K562 (cell line): ENCODE measurements around the gene STYX. TPM values are rescaled to one million over a fixed set of nuclear protein-coding genes. Genes with fewer than 3 reads are reported as not detected.

Experiments used
- CHD7 ChIP-seq: fragments of 200-600 bp; sonication (generic); IDR thresholded peaks from one replicate; pipeline ENCODE4 v1.6.1; 2012; ENCODE audit warnings: mild to moderate bottlenecking, low read depth, low read length, inconsistent platforms
- ZNF586 ChIP-seq: fragments of 450-650 bp; formaldehyde crosslinking; conservative IDR thresholded peaks from 2 replicates; pipeline ENCODE4 v1.4.0; 2020; ENCODE audit warnings: mild to moderate bottlenecking, moderate library complexity
- polyA plus RNA-seq, 8 experiments: library from polyadenylated mRNA; depleted of rRNA in 4 of 8; stranded (reverse) in 5 of 8; unstranded in 3 of 8; fragments of >200 nt; fragmentation: Nextera tagmentation in 2 of 8; fragmentation: Illumina TruSeq in 1 of 8; extraction: Ambion mirVana in 2 of 8; extraction: Trizol in 1 of 8; gene quantifications; 2 replicates each; pipeline versions ENCODE4 v1.2.1 to v1.2.3, GENCODE V29; 2011 to 2014; ENCODE audit warnings: inconsistent platforms in 1 of 8, missing spikeins in 1 of 8
- total RNA-seq, 7 experiments: library from RNA; depleted of rRNA in 6 of 7; stranded (reverse); fragments of >200 nt in 6 of 7; fragmentation: Illumina TruSeq in 2 of 7; extraction: Trizol in 2 of 7; gene quantifications; 2 replicates each; pipeline versions ENCODE4 v1.2.1 to v1.2.3, GENCODE V29; 2011 to 2021; ENCODE audit warnings: low replicate concordance in 1 of 7

Gene STYX
- total and polyA plus RNA-seq, 9 of the 15 experiments (the other 6 are each of a cell fraction or from before 2014, with no cell fraction given), result 5.0 to 15.4 (median 10.6) TPM

DNA sequence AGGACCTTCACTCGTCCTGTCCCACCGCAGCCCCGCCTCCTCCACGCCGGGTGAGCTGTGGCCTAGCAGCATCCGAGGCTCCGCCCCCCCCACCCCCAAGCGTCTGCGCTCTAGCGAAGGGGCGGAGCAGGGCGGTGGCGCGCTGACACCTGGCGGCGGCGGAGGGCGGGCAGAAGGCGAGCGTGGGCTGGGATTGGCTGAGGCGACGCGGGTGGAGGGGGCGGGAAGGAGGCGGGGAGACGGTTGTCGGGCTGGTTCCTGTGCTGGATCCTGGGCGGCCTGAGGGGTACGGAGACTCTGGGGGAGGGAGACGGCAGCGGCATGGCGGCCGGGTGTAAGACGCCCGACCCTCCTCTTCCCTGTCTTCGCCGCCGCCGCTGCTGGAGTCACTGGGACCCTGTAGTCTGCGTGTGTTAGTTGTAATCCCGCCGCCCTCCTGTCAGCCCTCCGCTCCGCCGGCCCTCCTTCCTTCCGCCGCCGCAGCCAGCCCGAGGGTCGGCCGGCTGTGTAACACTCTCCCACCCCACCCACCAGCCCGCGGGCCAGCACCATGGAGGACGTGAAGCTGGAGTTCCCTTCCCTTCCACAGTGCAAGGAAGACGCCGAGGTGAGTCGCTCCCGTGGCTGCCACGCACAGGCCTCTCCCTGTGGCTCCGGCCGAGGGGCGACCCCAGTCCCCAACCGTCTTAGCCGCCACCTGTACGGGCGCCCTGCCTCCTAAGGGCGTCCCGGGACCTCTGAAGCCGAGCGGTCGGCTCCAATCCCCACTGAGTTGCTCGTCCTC is at the start of gene STYX (continued):
- TF ChIP-seq CHD7 (no peak), ZNF586 (CRISPR knock-in tag) (no peak)
